Smooth muscle cell (in vitro differentiated cells): ENCODE results near the gene CENPM. TPM values are rescaled to one million over a fixed set of nuclear protein-coding genes. Genes with fewer than 3 reads are reported as not detected.

Experiments used
- DNase-seq: peaks from one replicate; lab custom pipeline; 2025; ENCODE audit not compliant: unreplicated experiment; lab: John Stamatoyannopoulos, UW
- H2AFZ ChIP-seq: fragments of 200-600 bp; sonication (generic); 2 replicates; pipeline ENCODE4 v1.6.0; 2016; ENCODE audit warnings: antibody characterized with exemption, low read depth, mild to moderate bottlenecking
- H3F3A ChIP-seq: fragments of 200-600 bp; sonication (generic); 2 replicates; pipeline ENCODE4 v1.6.0; 2017; ENCODE audit warnings: antibody characterized with exemption, low read depth
- H3K27ac ChIP-seq: fragments of 200-600 bp; sonication (generic); 2 replicates; pipeline ENCODE4 v1.5.1; 2016; ENCODE audit warnings: low read depth, mild to moderate bottlenecking
- H3K27me3 ChIP-seq: fragments of 200-600 bp; sonication (generic); 2 replicates; pipeline ENCODE4 v1.6.1; 2016; ENCODE audit warnings: low read depth, mild to moderate bottlenecking
- H3K36me3 ChIP-seq: fragments of 200-600 bp; sonication (generic); 2 replicates; pipeline ENCODE4 v1.5.1; 2016; ENCODE audit warnings: low read depth
- H3K4me1 ChIP-seq: fragments of 200-600 bp; sonication (generic); 2 replicates; pipeline ENCODE4 v1.5.1; 2016; ENCODE audit warnings: low read depth
- H3K4me2 ChIP-seq: fragments of 200-600 bp; sonication (generic); 2 replicates; pipeline ENCODE4 v1.6.0; 2016; ENCODE audit warnings: mild to moderate bottlenecking
- H3K4me3 ChIP-seq: fragments of 200-600 bp; sonication (generic); 2 replicates; pipeline ENCODE4 v1.5.1; 2016; ENCODE audit warnings: mild to moderate bottlenecking
- H3K79me2 ChIP-seq: fragments of 200-600 bp; sonication (generic); 2 replicates; pipeline ENCODE4 v1.6.0; 2016; ENCODE audit warnings: low read depth, mild to moderate bottlenecking
- H3K9ac ChIP-seq: fragments of 200-600 bp; sonication (generic); 2 replicates; pipeline ENCODE4 v1.6.0; 2016; ENCODE audit warnings: low read depth
- H3K9me3 ChIP-seq: fragments of 200-600 bp; sonication (generic); replicated peaks from 2 replicates; pipeline ENCODE4 v1.5.1; 2016; ENCODE audit warnings: low read depth
- H4K20me1 ChIP-seq: fragments of 200-600 bp; sonication (generic); 2 replicates; pipeline ENCODE4 v1.6.0; 2016; ENCODE audit warnings: low read depth
- CTCF ChIP-seq: fragments of 200-600 bp; sonication (generic); IDR thresholded peaks from 2 replicates; pipeline ENCODE4 v1.5.1; 2017; ENCODE audit warnings: borderline replicate concordance, mild to moderate bottlenecking, antibody characterized with exemption; ENCODE audit not compliant: insufficient read depth, poor library complexity, severe bottlenecking
- WGBS: methylation state at CpG from one replicate; pipeline ENCODE4 v1.1.7; 2016; ENCODE audit warnings: low lambda C conversion rate; 5-methylcytosine and 5-hydroxymethylcytosine counted together
- polyA plus RNA-seq: library from polyadenylated mRNA; unstranded; fragments of >200 nt; fragmentation: Nextera tagmentation; extraction: Ambion mirVana; gene quantifications from 2 replicates; pipeline ENCODE4 v1.2.1, GENCODE V29; 2016
- total RNA-seq: library from RNA; depleted of rRNA; stranded (reverse); fragments of >200 nt; gene quantifications from 2 replicates; pipeline ENCODE4 v1.2.3, GENCODE V29; 2014

The CENPM gene
- total and polyA plus RNA-seq, 2 experiments from 2014 or later: 5.6 to 16.0 TPM

- H3K36me3 ChIP-seq: no peaks in the 10 kb centered on the region
- no peak for TF ChIP-seq CTCF
- no peaks in the 10 kb centered on the region for H3K79me2 ChIP-seq
- no peaks in the 10 kb centered on the region for H4K20me1 ChIP-seq
- no peak overlapping the region for H3K4me2 ChIP-seq
- no peak overlapping the region for H3K4me3 ChIP-seq
- H2AFZ ChIP-seq: no peak overlapping the region
- no peaks in the 10 kb centered on the region for H3F3A ChIP-seq
- no peaks in the 10 kb centered on the region for H3K9me3 ChIP-seq
- 78% methylated on average over 5 of the region's 5 CpGs for WGBS
- DNase-seq: no peak
- peaks cover 7% of the 10 kb centered on the region for H3K4me1 ChIP-seq
- H3K9ac ChIP-seq: no peak overlapping the region
- no peak overlapping the region for H3K27ac ChIP-seq
- no peaks in the 10 kb centered on the region for H3K27me3 ChIP-seq
Observed at GRCh38 chr22:41964112-41964491, 17.1 kb upstream of the CENPM start.

GRCh38 chr22:41963453-41964111 is 16.6 kb upstream of the CENPM start:
- no peak overlapping the region for H2AFZ ChIP-seq
- H4K20me1 ChIP-seq: no peaks in the 10 kb centered on the region
- no peaks in the 10 kb centered on the region for H3K79me2 ChIP-seq
- no peak overlapping the region for H3K9ac ChIP-seq
- no peak overlapping the region for H3K4me3 ChIP-seq
- no peak for DNase-seq
- H3K36me3 ChIP-seq: no peaks in the 10 kb centered on the region
- no peak overlapping the region for H3K4me2 ChIP-seq
- H3K27ac ChIP-seq: no peak overlapping the region
- no peaks in the 10 kb centered on the region for H3K9me3 ChIP-seq
- peaks cover 7% of the 10 kb centered on the region for H3K4me1 ChIP-seq
- TF ChIP-seq CTCF: no peak
- no peaks in the 10 kb centered on the region for H3K27me3 ChIP-seq
- 79% methylated on average over 9 of the region's 9 CpGs for WGBS
- H3F3A ChIP-seq: no peaks in the 10 kb centered on the region

GRCh38 chr22:41957941-41958556 is 11.1 kb upstream of the CENPM start:
- WGBS: 71% methylated on average over 14 of the region's 23 CpGs
- H4K20me1 ChIP-seq: no peaks in the 10 kb centered on the region
- H3K27me3 ChIP-seq: no peaks in the 10 kb centered on the region
- peak overlapping the region; percentile 62 for H2AFZ ChIP-seq
- H3K9ac ChIP-seq: no peak overlapping the region
- no peak for DNase-seq
- H3K4me2 ChIP-seq: peak overlapping the region; percentile 81
- H3K79me2 ChIP-seq: no peaks in the 10 kb centered on the region
- H3K4me1 ChIP-seq: no peaks in the 10 kb centered on the region
- H3F3A ChIP-seq: no peaks in the 10 kb centered on the region
- H3K36me3 ChIP-seq: no peaks in the 10 kb centered on the region
- no peak overlapping the region for H3K27ac ChIP-seq
- no peak overlapping the region for H3K4me3 ChIP-seq
- no peaks in the 10 kb centered on the region for H3K9me3 ChIP-seq
- TF ChIP-seq CTCF: no peak

GRCh38 chr22:41952713-41953112 is 5.8 kb upstream of the CENPM start:
- Histone ChIP-seq H3K9me3 (no peaks in the 10 kb centered on the region), H3K4me1 (peaks cover 6% of the 10 kb centered on the region), H3K4me3 (no peak overlapping the region), H3F3A (no peaks in the 10 kb centered on the region), H3K79me2 (no peaks in the 10 kb centered on the region), H2AFZ (no peak overlapping the region), H3K27ac (no peak overlapping the region), H3K36me3 (no peaks in the 10 kb centered on the region), H3K27me3 (no peaks in the 10 kb centered on the region), H3K4me2 (no peak overlapping the region), H3K9ac (no peak overlapping the region), H4K20me1 (no peaks in the 10 kb centered on the region)
- no peak for TF ChIP-seq CTCF
- DNase-seq: no peak
- WGBS: 77% methylated on average over 2 of the region's 2 CpGs
